HCT116 (cell line): Measurements from ENCODE around the gene MTHFS.

Experiments
- CBX3 ChIP-seq: IDR thresholded peaks from 2 replicates; pipeline ENCODE4 v1.6.1; 2012; ENCODE audit warnings: low read depth
- ELF1 ChIP-seq: IDR thresholded peaks from 2 replicates; pipeline ENCODE4 v1.6.1; 2012; ENCODE audit warnings: low read depth, borderline replicate concordance
- EZH2 ChIP-seq: fragments of 200-600 bp; sonication (generic); IDR thresholded peaks from 2 replicates; pipeline ENCODE4 v1.6.1; 2017; ENCODE audit warnings: antibody characterized with exemption, mixed run types
- POLR2A ChIP-seq: IDR thresholded peaks from 2 replicates; pipeline ENCODE4 v1.7.0; 2011; ENCODE audit warnings: borderline replicate concordance; ENCODE audit not compliant: insufficient read depth, insufficient read length; ENCODE audit errors: extremely low read depth
- POLR2AphosphoS5 ChIP-seq: IDR thresholded peaks from 2 replicates; pipeline ENCODE4 v1.6.1; 2011; ENCODE audit warnings: mild to moderate bottlenecking, low read depth, low read length, moderate library complexity
- RAD21 ChIP-seq: IDR thresholded peaks from 2 replicates; pipeline ENCODE4 v1.6.1; 2012; ENCODE audit warnings: low read depth, mild to moderate bottlenecking
- SIN3A ChIP-seq: IDR thresholded peaks from 2 replicates; pipeline ENCODE4 v1.6.1; 2012; ENCODE audit warnings: low read depth
- SP1 ChIP-seq: IDR thresholded peaks from 2 replicates; pipeline ENCODE4 v1.6.1; 2012; ENCODE audit warnings: low read depth
- SRF ChIP-seq: IDR thresholded peaks from 2 replicates; pipeline ENCODE4 v1.6.1; 2012; ENCODE audit warnings: low read depth
- ZBTB33 ChIP-seq: IDR thresholded peaks from 2 replicates; pipeline ENCODE4 v1.6.1; 2011; ENCODE audit warnings: mild to moderate bottlenecking, low read length, moderate library complexity; ENCODE audit not compliant: insufficient replicate concordance; ENCODE audit errors: extremely low read depth
- ZFX ChIP-seq: fragments of 450-650 bp; IDR thresholded peaks from 2 replicates; pipeline ENCODE4 v1.6.1; 2017
- ZNF274 ChIP-seq: fragments of 200-500 bp; sonication (Bioruptor generic); IDR thresholded peaks from 2 replicates; pipeline ENCODE4 v1.6.1; 2014; ENCODE audit warnings: mild to moderate bottlenecking, low read depth, low read length, inconsistent platforms
- TF ChIP-seq, protein P1 (sequence below), 3 experiments: fragments of 200-600 bp in 1 of 3; sonication (generic) in 1 of 3; IDR thresholded peaks in 2 of 3; conservative IDR thresholded peaks in 1 of 3; 2 replicates each; pipeline ENCODE4 v1.5.1; 2012 to 2017; ENCODE audit warnings: low read depth in 2 of 3, low read length in 2 of 3, antibody characterized with exemption in 1 of 3, borderline replicate concordance in 1 of 3, control low read depth in 1 of 3, mild to moderate bottlenecking in 1 of 3, mixed read lengths in 1 of 3, mixed run types in 1 of 3, moderate library complexity in 1 of 3; ENCODE audit not compliant: insufficient read depth in 1 of 3
- TF ChIP-seq, protein P2 (sequence below): IDR thresholded peaks from 2 replicates; pipeline ENCODE4 v1.6.1; 2012

DNA sequence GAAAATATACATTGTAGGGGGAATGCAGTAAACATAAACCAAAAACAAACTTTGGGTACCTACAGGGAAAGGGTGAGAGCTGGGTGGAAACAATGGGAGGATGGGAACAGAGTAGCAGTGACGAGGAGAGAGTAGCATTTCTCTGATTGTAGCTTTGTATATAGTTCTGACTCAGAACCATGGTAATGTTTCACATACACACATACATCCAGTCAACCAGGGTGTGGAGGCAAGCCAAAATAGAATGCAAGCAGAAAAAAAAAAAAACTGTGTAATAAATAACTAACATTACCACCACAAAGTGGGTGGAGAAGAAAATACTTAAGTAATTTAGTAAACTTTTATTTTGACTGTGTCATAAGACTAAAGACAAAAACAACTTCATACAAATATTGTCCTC, 47.0 kb upstream of the MTHFS start:
- TF ChIP-seq EZH2 (no peak), RAD21 (no peak), SIN3A (no peak), ZFX (no peak), POLR2A (no peak), CBX3 (no peak), ELF1 (no peak), ZBTB33 (no peak), SP1 (no peak), SRF (no peak), POLR2AphosphoS5 (no peak), ZNF274 (no peak)
- TF ChIP-seq, protein P1, sequence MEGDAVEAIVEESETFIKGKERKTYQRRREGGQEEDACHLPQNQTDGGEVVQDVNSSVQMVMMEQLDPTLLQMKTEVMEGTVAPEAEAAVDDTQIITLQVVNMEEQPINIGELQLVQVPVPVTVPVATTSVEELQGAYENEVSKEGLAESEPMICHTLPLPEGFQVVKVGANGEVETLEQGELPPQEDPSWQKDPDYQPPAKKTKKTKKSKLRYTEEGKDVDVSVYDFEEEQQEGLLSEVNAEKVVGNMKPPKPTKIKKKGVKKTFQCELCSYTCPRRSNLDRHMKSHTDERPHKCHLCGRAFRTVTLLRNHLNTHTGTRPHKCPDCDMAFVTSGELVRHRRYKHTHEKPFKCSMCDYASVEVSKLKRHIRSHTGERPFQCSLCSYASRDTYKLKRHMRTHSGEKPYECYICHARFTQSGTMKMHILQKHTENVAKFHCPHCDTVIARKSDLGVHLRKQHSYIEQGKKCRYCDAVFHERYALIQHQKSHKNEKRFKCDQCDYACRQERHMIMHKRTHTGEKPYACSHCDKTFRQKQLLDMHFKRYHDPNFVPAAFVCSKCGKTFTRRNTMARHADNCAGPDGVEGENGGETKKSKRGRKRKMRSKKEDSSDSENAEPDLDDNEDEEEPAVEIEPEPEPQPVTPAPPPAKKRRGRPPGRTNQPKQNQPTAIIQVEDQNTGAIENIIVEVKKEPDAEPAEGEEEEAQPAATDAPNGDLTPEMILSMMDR (IDR thresholded peaks at IDR 0.05 in 2 of 3, conservative IDR thresholded peaks at IDR 0.05 in 1 of 3; ENCODE audit: borderline replicate concordance in 1 of 3, insufficient read depth in 1 of 3, low read depth in 2 of 3, low read length in 2 of 3) = no peak
- TF ChIP-seq, protein P2, sequence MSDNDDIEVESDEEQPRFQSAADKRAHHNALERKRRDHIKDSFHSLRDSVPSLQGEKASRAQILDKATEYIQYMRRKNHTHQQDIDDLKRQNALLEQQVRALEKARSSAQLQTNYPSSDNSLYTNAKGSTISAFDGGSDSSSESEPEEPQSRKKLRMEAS = no peak
